Measurements from ENCODE around the gene MORC2.

The MORC2 gene

DNA sequence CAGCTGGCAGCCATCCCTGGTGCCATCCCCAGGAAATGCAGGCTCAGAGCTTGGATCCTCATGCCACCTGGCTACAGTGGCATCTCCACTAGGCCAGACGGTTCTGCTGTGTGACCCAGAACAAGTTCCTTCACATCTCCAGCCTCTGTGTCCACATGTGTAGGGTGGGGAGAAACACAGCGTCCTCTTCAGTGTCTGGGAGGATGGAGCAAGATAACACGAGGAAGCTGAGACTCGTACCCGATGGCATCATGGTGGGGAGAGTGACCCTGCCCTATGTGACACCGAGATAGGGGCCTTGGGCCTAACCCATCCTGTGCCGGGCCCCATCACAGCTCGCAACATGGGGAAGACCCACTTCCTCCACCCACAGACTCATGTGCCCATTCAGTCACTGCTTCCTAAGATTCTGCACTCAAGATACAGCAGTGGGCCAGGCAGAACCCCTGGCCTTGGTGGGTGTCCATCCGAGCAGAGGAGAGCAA, 78.5 kb downstream of the MORC2 start:
- in situ Hi-C loops (cut with MboI; ENCODE audit: low sequenced_read_pairs): no loop called here

DNA sequence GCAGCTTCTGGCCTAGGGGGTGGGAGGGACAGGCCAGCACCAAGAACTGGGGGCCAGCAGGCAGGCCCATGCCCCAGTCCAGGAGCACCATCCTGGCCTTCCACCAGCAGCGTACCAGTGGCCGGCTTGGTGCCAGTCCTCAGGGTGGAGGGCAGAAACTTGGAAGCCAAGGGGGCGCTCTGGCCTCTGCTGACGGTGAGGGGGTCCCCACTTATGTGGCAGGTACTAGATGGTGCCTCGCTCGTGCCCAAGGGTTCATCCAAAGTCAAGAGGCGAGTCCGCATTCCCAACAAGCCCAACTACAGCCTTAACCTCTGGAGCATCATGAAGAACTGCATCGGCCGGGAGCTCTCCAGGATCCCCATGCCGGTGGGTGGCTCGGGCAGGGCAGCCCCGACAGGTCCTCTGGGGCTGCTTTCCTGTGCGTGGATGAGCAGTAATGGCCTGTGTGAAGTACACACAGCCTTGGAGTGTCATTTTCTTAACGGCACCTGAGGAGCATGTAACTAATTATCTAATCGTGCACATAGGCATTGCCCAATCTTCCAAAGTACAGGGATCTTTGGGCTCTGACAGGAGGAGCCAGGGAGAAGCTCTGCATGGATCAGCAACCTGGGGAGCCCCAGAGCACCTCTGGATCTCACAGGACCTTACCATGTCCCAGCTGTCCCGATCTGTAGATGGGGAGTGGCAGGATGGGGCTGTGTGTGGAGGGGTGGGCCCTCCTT, 79.1 kb downstream of the MORC2 start:
- in situ Hi-C loops (cut with MboI; ENCODE audit: low sequenced_read_pairs): no loop called here

DNA sequence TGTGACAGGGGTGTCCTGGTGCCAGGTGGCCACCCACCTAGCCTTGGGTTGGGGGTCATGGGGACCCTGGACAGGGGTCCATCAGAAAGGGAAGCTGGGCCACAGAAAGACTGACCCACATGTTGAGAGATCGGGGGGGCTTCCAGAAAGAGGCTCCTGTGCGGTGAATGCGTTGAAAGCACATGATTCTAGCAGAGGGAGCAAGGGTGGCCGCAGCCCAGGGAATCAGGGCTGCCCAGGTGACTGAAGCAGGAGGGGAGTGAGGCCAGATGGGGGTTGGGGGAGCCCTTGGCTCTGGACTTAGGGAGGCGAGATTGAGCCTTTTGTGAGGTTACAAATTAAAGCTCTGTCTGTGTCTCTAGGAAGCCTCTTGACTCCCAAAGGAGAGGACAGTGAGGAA, 80.7 kb downstream of the MORC2 start:
- in situ Hi-C loops (cut with MboI; ENCODE audit: low sequenced_read_pairs): no loop called here

DNA sequence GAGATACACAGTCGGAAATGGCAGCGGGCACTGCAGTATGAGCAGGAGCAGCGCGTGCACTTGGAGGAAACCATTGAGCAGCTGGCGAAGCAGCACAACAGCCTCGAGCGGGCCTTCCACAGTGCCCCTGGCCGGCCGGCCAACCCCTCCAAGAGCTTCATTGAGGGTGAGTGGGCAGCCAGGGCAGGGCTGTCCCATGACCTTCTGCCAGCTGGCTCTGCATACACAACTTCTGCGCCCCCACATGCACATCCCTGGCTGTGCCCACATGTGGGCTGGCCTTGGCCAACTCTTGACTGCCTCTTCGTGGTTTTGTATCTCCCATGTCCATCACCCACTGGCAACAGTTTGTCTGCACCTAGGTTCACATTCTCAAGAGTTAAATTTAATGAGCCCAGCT, 81.1 kb downstream of the MORC2 start:
- in situ Hi-C loops (cut with MboI; ENCODE audit: low sequenced_read_pairs): no loop called here

DNA sequence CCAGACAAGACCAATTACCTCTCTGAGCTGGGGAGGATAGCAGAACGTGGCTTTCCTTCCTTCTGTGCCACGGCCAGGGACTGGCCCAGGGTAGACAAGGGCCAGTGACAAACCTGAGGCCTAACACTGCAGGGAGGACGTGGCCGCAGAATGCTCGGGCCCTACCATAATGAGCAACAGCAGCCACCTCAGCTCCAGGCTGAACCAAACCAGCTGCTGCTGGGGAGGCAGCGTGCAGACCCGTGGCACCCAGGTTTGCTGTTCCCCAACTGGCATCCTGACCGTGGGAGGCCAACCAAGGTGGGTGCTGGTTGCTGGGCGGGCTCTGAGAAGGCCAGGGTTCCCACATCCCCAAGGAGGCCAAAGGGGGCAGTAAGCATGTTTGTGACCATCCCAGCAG, 83.0 kb downstream of the MORC2 start:
- in situ Hi-C loops (cut with MboI; ENCODE audit: low sequenced_read_pairs): no loop called here

DNA sequence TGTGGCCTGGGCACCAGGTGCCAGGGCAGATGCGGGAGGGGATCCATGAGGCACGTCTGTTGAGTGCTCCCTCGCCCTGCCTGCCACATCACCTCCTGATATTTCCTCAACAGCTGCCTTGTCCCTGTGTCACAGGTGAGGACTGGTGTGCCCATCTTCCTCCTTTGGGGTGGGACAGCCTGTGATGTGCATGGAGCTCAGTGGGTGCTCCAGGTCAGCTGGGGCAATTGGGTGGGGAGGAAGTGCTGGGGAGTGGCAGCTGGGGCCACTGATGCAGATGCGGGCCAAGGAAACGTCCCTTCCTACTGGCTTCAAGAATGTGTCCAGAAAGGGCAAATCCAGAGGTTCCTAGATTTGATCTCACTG, 83.6 kb downstream of the MORC2 start:
- in situ Hi-C loops (cut with MboI; ENCODE audit: low sequenced_read_pairs): no loop called here

DNA sequence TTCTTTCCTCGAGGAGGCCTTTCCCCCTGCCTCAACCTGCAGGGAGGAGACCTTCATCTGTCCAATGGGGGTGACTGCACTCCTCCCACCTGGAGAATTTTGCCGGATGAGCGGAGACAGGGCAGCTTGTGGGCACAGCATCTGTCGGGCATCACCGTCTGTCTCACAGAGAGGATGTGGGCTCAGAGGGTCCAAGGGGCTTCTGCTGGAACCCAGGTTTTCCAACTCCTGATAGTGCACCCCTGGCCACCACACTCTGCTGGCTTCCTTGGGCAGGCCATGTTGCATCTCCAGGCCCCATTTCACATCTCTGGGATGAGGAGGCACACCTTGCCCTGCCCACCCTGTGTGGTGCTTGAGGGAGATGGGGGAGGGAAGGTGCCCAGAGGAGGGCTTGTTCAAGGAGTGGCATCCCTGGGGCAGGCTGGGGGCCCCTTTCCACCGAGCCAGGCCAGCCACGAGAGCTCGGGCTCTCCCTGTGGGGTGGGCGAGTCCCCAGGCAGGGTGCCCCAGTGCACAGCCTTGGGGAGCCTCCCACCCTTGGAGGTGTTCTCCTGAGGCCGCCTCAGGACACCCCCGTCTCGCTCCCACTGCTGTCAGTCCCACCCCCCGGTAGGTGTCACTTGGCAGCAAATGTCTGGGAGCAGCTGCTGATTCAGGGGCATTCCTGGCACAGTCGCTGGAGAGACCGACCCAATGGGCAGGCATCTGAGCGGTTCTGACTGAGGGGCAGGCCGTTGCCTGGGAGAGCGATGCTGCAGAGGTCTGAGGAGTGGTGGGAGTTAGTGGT, 84.2 kb downstream of the MORC2 start:
- in situ Hi-C loops (cut with MboI; ENCODE audit: low sequenced_read_pairs): no loop called here

DNA sequence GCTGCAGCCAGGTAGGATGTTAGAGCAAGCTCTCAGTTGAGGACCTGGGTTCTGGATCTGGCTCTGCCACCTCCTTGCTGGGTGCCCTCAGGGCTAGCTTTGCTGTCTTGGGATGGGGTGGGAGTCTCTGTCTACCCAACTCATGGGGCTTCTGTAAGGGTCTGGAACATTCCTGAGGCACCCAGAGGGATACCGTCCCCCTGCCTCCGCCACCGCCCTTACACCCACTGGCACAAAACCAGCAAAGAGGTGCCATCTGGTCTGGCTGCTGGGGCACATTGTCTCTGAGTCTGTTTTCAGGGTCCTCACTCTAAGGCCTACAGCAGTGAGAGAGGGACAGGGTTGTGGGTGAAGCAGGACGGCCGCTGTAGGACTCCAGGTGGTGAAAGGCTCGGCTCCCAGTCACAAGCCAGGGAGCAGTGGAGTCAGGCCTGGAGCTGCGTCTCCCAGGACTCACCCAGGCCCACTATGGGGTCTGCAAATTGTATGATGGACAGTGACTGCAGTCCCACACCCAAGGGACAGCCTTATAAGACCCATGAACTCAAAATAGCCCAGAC, 84.9 kb downstream of the MORC2 start:
- in situ Hi-C loops (cut with MboI; ENCODE audit: low sequenced_read_pairs): no loop called here

DNA sequence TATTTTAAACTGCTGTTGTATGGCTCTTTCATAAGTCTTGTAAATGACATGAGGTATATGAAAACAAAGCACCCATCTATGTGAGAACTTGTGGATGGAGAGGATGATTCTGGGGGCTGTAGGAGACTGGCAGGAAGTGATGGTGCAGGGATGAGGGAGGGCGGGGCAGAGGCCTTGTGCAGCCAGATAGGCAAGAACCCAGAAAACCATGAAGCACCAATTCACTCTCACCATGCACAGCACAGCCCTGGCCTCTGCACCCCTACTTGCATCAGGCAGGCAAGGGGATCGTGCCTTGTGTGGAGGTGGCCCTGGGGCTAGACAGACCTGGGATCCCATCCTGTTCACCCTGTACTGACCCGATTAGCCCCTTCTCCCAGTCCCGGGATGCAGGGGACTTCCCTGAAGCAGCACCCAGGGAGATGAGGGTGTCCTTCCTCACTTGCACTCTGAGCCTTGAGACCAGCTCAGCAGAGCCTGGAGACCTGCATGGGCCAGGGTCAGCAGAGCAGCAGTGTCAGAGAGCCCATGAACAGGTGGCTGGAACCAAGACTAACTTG, 85.5 kb downstream of the MORC2 start:
- in situ Hi-C loops (cut with MboI; ENCODE audit: low sequenced_read_pairs): no loop called here

DNA sequence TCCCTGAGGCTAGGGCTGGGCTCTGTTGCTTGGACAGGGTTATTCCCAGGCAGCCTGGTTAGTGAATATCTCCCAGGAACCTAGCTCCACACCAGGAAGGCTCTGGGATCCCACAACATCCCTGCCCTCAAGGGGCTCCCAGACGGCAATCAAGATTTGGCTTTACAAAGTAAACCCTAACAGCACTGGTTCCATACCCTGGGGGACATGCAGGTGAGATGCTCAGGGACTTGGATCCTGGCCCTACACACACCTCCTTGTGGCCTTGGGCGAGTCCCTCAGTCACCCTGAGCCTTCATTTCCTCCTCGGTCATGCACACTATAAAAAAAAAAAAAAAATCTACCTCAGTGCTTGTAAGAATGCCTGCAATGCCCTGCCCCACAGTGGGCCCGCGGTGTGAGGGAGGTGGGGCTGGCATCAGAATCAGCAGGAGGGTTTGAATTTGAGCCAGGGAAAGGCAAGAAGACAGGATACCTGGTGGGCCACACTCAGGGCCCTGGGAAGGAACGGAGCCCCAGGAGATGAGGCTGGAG, 86.3 kb downstream of the MORC2 start:
- in situ Hi-C loops (cut with MboI; ENCODE audit: low sequenced_read_pairs): no loop called here

DNA sequence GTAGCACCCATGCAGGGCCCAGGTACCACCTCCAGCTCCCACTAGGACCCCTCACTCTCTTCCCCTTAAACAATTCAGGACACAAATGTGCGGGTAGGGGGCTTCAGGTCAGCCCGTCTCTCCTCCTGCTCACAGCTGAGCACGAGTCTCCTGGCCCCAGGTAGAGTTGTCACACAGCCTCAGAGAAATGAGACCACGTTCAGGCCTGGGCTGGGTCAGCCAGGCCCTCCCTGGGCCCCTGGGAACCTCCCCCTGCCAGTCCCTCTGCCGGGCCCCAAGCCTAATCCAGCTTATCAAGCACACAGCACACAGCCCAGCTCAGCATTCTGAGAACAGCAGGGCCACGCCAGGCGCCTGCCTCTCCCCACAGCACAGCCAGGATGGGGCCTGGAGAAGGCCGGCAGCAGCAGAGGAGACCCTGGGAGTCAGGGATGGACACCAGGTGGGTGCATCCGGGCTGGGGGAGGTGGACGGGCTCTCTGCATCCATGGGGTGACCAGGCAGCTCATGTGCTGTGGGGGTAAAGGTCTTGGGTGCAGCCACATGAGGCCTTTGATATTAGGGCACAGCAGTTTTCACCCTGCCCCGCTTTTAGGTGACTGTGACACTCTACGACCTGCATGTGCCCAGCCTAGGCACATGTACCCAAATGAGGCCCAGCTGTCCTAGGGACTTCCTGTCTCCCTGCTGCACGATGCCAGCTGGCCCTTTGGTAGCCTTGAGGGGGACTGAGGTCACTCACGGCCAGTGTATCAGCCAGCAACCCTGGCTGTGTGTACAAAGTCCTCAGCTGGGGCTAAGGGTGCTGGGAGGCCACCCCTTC, 87.0 kb downstream of the MORC2 start:
- in situ Hi-C loops (cut with MboI; ENCODE audit: low sequenced_read_pairs): no loop called here

DNA sequence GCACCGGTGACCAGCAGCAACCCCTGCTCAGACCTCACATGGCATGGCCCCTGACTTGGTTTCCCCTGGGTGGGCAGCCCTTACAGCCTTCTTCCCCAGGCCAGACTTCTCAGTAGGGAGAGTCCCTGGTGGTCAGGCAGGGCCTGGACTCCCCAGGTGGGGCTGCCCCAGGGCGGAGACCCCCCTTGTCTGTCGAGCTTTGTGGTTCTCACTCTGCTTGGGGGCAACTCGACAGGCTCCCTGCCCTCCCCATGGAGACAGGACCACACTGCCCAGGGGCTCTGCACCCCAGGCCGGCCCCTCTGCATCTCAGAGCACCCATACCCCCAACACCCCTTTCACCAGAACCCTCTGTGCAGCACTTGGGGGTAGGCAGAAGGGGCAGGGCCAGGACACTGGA, 87.7 kb downstream of the MORC2 start:
- in situ Hi-C loops (cut with MboI; ENCODE audit: low sequenced_read_pairs): no loop called here

DNA sequence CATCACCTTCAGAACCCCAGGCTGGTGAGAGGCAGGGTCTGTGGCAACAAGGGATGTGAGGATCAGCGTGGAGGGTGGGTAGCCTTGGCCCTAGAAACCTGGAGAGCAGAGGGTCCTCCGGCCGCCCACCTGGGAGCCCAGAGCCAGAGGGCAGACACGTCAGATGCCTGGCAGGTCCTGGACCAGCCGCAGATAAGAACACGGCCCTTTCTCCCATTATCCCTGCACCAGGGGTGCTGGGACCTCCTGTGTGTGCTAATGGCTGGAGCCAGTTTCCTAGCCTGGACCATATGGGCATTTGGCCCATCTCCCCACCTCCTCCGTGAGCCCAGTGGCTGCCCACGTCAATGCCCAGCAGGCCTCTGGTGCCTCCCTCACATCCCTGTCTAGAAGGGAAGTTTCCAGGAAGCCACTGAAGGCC, 88.4 kb downstream of the MORC2 start:
- in situ Hi-C loops (cut with MboI; ENCODE audit: low sequenced_read_pairs): no loop called here

DNA sequence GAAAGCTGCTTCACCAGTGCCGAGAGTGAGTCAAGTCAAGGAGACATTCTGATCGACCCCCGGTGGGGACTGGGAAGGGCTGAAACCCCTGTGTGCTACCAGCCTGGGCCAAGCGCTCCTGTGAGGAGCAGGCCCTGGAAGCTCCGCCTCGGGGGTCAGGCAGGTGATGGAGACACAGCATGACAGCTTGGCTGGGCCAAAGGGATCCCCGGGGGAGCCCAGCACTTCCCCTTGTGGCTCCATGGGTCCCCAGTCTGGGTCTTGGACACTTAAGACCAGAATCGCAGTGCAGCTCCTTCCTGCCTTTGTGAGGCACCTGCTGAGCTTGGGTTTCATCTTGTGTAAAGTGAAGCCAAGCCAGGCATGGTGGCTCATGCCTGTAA, 89.2 kb downstream of the MORC2 start:
- in situ Hi-C loops (cut with MboI; ENCODE audit: low sequenced_read_pairs): no loop called here

DNA sequence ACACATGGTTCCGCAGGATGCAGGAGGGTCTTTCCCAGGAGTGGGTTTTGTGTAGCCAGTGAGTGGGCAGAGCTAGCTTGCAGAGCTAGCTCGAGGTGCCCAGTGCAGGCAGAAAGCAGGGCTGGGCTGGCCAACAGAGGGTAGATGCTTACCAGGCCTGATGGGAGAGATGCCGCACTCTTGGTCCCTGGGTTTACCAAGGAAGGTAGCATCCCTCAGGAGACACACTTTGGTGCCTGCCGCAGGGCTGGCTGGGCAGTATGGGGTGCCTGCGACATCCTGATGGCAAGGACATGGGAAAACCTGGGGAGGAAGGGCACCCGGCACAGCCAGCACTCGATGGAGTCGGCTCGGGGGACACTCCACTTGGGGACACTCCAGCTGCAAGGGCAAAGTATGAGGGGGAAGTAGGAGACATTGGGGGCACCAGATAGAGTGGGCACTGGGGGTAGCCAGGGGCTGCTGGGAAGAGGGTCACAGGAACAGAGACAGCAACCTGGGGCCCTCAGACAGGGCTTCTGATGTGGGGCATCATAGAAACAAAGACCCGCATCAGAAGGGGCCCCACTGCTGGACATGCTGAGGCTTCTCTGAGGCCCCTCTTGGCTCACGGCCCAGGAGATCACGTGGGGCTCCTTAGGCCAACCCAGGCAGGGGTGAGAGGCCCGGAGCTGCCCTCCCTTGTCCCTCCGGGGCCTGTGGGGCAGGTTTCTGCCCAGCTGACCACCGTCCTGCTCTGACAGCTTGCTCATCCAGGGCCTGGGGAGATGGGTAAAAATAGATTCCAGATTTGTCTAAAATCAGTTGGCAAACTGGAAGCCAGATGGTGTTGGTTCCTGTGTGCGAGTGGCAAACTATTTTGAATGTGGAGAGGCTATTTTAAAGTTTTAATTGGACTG, 89.8 kb downstream of the MORC2 start:
- in situ Hi-C loops (cut with MboI; ENCODE audit: low sequenced_read_pairs): no loop called here

DNA sequence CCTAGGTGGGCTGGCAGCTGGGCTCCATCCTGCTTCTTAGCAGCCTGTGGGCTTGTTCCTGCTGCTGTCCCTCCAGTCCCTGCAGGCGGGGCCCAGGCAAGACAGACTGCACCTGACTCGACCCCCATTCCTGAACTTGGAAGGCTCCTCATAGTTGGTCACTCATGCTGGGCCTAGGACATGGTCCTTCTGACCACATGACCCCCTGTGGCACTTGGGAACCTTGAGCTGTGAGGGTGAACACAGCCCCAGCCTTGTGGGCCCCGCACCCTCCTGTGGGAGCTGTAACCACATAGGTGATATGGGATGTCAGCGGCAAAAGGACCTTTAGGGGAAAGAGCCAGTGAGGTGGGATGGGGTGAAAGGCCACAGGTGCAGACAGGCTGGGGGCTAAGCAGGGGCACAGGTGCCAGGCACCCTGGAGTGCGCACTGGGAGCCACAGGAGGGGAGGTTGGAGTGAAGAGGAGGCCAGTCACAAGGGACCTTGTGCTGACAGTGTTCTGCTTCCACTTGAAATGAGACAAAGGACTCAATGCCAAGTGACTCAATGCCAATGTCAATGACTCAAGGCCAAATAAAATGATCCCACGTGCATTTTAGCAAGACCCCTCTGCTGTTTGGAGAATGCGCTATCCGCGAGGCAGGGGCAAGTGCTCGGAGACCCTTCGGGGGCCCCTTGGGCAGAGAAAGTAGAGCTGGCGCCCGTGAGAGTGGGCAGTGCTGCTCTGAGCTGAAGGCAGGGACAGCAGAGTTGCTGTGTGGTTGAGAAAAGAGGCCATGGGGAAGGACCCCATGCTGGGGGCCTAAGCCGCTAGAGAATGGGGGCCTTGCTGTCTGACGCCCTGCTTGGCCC, 90.7 kb downstream of the MORC2 start:
- in situ Hi-C loops (cut with MboI; ENCODE audit: low sequenced_read_pairs): no loop called here

DNA sequence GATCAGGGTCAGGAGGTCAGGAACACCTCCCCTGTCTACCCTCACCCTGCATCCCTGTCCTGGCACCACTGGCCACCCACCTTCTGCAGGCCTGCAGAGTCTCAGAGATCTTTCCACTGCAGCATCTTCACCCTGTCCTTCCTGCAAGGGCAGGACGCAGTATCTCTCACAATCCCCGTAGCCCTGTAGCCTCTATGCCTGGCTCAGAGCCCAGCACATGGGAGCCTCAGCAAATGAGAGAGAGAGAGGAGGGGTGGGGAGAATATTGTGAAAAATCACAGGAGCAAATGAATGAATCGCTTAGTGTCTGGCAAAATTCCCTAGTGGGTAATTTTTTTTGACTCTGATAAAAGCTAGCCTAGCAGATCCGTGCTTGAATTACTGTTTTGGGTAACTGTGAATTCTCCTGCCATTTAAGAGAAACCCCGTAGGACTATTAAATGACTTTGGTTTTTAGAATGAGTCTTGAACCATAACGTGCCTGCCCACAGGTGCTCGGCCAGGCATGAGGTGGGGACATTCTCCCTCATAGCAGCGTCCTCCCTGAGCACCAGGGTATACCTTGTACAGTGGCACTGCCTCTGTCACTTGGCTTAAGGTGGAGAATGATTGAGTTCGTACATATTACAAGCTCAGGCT, 91.5 kb downstream of the MORC2 start:
- in situ Hi-C loops (cut with MboI; ENCODE audit: low sequenced_read_pairs): no loop called here

DNA sequence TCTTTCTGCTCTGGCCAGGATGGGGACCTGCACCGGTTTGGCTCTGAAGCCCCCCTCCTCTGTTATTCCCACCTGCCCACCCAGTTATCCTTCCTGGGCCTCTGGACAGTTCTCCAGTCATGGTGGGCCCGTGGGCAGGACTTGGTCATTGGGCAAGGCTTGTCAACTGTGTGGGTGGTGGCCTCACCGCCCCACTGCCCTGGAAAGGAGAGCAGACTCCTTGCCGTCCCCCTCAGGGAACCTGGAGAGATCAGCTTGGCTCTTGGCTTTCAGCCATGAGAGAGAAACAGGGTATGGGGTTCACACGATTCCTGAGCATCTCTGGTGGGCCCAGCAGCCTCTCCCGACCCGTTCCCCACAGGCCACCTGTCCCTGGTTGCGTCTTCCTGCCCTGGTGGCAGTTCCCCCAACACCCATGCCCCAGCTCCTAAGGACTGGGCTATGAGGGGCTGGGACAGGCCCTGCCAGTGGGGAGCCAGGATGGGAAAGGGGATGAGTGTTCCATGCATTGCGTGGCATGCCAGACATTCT, 92.3 kb downstream of the MORC2 start:
- in situ Hi-C loops (cut with MboI; ENCODE audit: low sequenced_read_pairs): no loop called here

Measured in hTERT RPE-1 (cell line).